Measurements from ENCODE around the gene ARRDC3.

DNA sequence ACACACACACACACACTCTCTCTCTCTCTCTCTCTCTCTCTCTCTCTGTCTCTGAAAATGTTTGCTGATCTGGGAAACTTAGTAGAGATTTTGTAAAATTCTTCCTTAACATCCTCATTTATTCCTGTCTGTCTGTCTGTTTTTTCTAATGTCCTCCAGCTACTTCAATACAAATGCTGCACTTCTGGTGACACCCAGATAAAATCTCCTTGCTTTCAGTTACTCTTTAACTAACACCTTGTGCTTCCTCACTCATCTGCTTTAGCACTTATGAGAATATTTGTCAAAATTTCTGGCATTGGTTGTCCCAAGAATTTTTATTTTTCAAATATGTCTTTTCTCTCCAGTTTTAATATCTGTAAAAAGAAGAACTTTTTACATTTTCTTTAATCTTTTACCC is 35.0 kb upstream of the ARRDC3 start:
- TF ChIP-seq, protein P1, sequence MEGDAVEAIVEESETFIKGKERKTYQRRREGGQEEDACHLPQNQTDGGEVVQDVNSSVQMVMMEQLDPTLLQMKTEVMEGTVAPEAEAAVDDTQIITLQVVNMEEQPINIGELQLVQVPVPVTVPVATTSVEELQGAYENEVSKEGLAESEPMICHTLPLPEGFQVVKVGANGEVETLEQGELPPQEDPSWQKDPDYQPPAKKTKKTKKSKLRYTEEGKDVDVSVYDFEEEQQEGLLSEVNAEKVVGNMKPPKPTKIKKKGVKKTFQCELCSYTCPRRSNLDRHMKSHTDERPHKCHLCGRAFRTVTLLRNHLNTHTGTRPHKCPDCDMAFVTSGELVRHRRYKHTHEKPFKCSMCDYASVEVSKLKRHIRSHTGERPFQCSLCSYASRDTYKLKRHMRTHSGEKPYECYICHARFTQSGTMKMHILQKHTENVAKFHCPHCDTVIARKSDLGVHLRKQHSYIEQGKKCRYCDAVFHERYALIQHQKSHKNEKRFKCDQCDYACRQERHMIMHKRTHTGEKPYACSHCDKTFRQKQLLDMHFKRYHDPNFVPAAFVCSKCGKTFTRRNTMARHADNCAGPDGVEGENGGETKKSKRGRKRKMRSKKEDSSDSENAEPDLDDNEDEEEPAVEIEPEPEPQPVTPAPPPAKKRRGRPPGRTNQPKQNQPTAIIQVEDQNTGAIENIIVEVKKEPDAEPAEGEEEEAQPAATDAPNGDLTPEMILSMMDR (conservative IDR thresholded peaks at IDR 0.05; ENCODE audit: low read depth, low read length): no peak
- TF ChIP-seq EZH2 (IDR thresholded peaks at IDR 0.05; ENCODE audit: borderline replicate concordance, low read depth, low read length, poor library complexity, severe bottlenecking): no peak
